GM10248 (cell line): ENCODE results near the gene ARHGAP29.
"Not testable (repeated sequence)": the region's sequence is repeated elsewhere in the genome, so short reads cannot be mapped to it uniquely, and the experiment has no call there.

Experiments used
- CTCF ChIA-PET: fragments of 300-600 bp; sonication (Branson Sonifier 250); formaldehyde crosslinking; extraction: SDS; loops from one replicate; lab custom pipeline; 2021; ENCODE audit warnings: antibody characterized with exemption; lab: Yijun Ruan, JAX
- POLR2A ChIA-PET: fragments of 350-650 bp; sonication (Branson Sonifier 250); formaldehyde crosslinking; extraction: SDS; loops from one replicate; lab custom pipeline; 2020; ENCODE audit warnings: antibody characterized with exemption; lab: Yijun Ruan, JAX
- DNase-seq: peaks from one replicate; pipeline ENCODE4 v3.0.0; 2012; ENCODE audit errors: extremely low spot score
- TF ChIP-seq, protein P1 (sequence below): IDR thresholded peaks from 2 replicates; pipeline ENCODE4 v1.5.1; 2012; ENCODE audit warnings: mild to moderate bottlenecking, low read depth; ENCODE audit errors: extremely low read depth, missing control alignments, control extremely low read depth

ARHGAP29 gene

DNA sequence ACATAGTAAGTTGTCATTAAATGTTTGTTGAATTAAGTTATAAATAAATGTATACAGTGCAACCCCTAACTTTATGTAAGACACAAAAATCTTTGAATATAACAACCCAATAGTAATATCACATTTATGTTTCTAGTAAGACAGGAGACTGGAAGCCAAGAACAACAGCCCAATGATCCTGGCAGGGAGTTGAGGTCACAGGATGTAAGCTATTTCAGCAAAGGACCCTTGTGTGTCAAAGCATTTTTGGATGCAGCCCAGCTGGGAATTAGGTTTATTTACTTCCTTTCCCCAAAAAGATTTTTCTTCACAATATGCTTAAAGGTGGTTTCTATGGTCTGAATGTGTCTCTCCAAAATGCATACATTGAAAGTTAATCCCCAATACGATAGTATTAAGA lies 82.4 kb downstream of the ARHGAP29 start:
- TF ChIP-seq, protein P1, sequence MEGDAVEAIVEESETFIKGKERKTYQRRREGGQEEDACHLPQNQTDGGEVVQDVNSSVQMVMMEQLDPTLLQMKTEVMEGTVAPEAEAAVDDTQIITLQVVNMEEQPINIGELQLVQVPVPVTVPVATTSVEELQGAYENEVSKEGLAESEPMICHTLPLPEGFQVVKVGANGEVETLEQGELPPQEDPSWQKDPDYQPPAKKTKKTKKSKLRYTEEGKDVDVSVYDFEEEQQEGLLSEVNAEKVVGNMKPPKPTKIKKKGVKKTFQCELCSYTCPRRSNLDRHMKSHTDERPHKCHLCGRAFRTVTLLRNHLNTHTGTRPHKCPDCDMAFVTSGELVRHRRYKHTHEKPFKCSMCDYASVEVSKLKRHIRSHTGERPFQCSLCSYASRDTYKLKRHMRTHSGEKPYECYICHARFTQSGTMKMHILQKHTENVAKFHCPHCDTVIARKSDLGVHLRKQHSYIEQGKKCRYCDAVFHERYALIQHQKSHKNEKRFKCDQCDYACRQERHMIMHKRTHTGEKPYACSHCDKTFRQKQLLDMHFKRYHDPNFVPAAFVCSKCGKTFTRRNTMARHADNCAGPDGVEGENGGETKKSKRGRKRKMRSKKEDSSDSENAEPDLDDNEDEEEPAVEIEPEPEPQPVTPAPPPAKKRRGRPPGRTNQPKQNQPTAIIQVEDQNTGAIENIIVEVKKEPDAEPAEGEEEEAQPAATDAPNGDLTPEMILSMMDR = no peak
- no peak for DNase-seq
- ChIA-PET POLR2A (no interaction called here), CTCF (interaction anchor here (0.9 to 1.2 kb wide), 2 partner anchors 10 to 12 kb away, joined by 3 read pairs; no protein-coding TSS in a partner anchor)

DNA sequence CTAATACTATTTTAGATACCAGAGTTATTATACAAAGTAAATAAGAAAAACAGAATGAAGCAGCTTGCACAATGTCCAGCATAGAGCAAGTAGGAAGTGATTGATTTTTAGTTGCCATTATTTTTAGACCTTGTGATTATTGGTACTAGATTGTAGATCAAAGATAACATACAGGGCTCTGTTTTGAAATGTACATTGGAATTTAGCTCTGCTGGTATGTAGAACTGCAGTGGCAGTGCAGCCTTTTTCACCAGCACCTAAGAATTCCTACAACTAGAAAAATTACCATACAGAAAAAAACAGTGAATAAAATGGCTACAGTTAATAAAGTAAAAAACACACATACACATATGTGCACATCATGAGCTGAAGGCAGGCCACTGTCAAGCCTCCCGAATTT lies 84.3 kb downstream of the ARHGAP29 start:
- TF ChIP-seq, protein P1 = no peak
- CTCF ChIA-PET = no interaction called here
- no peak for DNase-seq
- POLR2A ChIA-PET = no interaction called here

DNA sequence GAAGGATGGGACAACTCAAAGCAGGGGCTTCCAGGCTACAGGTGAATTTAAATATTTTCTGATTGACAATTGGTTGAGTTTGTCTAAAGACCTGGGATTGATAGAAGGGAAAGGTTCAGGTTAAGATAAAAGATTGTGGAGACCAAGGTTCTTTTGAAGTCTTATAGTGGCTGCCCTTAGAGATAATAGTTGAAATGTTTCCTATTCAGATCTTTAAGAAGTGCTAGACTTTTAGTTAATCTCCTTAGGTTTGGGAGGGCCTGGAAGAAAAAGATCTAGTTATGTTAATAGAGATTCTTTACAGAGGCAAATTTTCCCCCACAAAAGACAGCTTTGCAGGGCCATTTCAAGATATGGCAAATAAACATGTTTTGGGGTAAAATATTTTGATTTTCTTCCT lies 88.2 kb downstream of the ARHGAP29 start:
- POLR2A ChIA-PET, DNase-seq: not testable (repeated sequence)
- CTCF ChIA-PET = interaction anchor here (1.3 kb wide), 1 partner anchor 186 kb away, joined by 3 read pairs; no protein-coding TSS in a partner anchor

DNA sequence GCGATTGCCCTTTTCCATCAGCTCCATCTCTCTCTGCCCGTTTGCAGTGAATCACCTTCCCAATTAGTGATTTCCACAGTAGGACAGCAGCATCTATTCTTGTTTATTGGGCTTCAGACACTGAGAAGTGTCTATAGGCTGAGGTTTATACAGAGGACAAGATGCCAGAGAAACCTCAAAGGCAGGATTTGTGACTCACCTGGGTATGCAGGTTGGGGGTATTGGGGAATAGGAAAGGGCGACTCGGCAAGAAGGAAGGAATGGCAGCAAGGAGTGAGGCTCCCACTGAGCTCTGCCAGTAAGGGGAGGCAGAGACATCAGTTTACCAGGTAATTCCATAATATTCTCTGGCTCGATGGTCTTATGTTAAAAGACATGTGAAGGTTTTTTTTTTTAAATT lies 91.1 kb downstream of the ARHGAP29 start:
- TF ChIP-seq, protein P1 = no peak

DNA sequence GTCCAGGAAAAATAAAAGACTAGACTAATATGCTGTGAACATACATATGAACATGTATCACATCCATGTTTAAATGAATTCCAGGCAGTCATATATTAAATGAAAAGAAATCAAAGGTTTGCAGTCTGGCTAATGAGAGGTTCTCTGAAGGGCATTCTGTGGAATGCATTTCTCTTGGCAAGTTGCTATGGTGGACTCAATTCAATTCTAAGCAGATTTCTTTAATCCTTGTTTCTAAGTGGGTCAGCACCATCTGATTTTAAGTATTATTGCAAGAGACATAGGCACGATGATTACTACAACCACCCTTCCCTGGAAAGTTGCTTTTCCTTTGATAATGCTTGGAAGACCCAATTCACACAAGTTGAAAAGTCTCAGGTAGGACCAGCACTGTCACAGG lies 92.5 kb downstream of the ARHGAP29 start:
- DNase-seq = no peak
- ChIA-PET POLR2A (no interaction called here), CTCF (no interaction called here)
- TF ChIP-seq, protein P1 = no peak

More for the DNA sequence above, 91.1 kb downstream of the ARHGAP29 start:
- no peak for DNase-seq
- ChIA-PET POLR2A (no interaction called here), CTCF (no interaction called here)

DNA sequence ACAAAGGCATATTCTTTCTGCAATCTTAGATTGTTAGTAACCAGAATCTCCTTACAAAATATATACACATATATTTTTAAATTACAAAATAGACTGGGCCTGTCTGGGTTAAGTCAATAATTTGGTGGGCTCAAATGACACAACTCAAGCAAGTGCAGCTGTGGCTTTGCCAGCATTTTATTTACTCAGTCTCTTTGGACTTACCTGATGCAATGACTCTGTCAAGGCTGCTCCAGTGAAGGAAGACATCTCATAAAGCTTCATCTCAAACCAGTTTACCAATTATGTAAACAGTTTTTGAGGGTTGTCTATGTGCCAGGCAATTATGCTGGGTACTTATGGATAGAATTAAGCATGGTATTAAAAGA lies 93.6 kb downstream of the ARHGAP29 start:
- DNase-seq = no peak
- ChIA-PET CTCF (interaction anchor here (1.3 kb wide), 1 partner anchor 82 kb away, joined by 3 read pairs; no protein-coding TSS in a partner anchor), POLR2A (no interaction called here)
- TF ChIP-seq, protein P1 = no peak

DNA sequence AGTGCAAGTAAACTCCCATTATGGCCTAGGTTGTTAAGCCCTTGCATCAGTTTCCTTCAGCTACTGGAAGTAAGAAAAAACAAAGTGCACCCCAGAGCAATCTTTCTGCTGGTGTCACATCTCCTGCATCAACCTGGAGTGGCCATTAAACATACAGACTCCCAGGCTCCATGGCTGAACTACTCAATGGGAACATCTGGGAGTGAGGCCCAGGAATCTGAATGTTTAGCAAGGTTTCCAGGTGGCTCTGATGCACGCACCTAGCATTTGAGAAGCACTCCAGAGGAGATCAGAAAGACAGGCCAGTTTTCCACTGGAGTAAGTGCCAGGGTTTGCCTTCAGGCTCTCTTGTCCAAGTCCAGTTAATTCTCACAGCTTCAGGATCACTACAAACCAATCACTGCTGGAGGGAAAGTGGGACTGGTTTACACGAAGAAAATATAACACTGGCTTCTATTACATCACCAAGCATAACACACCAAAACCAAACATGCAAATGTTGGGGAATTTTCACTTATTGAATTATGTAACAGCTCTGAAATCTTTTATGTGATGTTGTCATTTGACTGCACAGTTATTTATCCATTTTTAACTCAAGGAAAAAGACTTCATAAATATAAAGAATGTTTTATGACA lies 94.1 kb downstream of the ARHGAP29 start:
- no peak for DNase-seq
- ChIA-PET CTCF (interaction anchor here (0.9 to 1.3 kb wide), 2 partner anchors 12 to 82 kb away, joined by 3 read pairs; no protein-coding TSS in a partner anchor), POLR2A (no interaction called here)
- TF ChIP-seq, protein P1 = no peak
